Activated naive CD4-positive, alpha-beta T cell treated with Interleukin-2 at 50 U/mL for 16 hours (primary cell): ENCODE results near the gene MFSD12.
"Not testable (repeated sequence)": the region's sequence is repeated elsewhere in the genome, so short reads cannot be mapped to it uniquely, and the experiment has no call there.

ENCODE experiments used
- DNase-seq: peaks from one replicate; pipeline ENCODE4 v3.0.0-alpha.2; 2020

MFSD12 gene

DNA sequence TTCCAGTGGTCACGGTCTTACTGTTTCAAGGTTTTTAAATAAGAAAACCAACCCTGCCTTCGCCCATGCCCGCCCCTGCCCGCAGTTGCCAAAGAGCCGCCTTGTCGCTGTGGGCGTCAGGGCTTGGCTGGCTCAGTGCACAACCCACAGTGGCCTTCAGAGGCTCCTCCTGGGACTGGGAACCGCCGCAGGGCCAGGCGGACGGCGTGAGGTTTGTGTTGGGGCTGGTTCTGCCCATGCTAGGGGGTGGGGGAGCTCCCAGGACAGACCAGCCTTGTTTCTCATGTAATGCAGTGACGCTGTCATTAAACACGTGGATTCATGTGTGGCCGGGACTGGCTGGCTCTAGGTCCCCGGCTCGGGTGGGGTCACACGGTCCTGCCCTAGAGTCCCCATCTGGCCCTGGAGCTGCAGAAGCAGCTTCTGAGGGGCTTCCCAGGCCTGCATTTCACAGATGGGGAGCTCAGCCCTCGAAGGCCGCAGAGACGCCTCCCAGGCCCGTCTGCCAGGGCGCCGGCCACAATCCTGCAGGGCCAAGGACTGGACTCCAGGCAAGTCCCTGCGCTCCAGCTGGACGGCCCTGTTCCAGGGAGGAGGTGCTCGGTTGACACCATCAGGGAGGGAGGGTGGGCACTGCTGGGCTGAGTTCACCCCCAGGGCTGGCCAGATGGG, 20.8 kb downstream of the MFSD12 start:
- no peak for DNase-seq

- DNase-seq = no peak
These were observed 21.4 kb downstream of the MFSD12 start for GRCh38 chr19:3535981-3536380.

DNA sequence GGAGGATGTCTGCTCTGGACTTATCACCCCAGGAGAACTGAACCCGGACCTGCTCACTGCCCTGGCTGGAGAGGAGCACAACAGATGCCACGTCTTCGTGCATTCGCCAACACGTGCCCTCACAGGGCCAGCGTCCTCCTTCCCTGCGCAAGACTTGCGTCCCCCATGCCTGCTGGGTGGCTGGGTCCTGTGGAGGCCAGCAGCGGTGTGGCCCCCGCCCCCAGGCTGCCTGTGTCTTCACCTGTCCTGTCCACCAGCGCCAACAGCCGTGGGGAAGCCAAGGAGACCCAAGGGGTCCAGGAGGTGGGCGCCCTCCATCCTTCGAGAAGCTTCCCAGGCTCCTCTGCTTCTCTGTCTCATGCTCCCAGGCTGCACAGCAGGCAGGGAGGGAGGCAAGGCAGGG, 21.8 kb downstream of the MFSD12 start:
- no peak for DNase-seq

DNA sequence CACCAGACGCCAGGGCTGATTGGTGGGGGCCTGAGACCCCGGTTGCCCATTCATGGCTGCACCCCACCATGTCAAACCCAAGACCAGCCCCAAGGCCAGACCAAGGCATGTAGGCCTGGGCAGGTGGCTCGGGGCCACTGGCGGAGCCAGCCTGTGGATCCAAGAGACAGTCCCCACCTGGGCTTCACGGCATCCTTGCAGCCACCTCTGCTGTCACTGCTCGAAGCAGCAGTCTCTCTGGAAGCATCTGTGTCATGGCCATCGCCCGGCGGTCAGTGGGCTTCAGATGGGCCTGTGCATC, 22.2 kb downstream of the MFSD12 start:
- DNase-seq = no peak

DNA sequence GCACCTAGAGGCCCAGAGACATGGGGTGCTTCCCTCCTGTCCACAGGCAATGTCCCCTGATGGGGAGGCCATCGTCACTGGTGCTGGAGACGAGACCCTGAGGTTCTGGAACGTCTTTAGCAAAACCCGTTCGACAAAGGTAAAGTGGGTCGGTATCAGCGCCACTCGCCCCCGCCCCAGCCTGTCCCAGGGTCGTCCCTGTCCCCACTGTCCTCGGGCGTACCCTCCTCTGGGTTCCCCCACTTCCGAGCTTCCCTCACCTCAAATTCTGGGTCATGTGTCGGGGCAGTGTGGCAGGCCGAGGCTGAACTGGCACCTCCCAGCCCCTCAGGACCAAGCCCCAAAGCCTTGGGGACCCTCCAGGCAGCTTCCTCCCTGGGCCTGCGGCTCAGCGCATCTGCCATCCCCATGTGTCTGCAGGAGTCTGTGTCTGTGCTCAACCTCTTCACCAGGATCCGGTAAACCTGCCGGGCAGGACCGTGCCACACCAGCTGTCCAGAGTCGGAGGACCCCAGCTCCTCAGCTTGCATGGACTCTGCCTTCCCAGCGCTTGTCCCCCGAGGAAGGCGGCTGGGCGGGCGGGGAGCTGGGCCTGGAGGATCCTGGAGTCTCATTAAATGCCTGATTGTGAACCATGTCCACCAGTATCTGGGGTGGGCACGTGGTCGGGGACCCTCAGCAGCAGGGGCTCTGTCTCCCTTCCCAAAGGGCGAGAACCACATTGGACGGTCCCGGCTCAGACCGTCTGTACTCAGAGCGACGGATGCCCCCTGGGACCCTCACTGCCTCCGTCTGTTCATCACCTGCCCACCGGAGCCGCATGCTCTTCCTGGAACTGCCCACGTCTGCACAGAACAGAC, 22.8 kb downstream of the MFSD12 start:
- DNase-seq = no peak

GRCh38 chr19:3533563-3534216, 23.7 kb downstream of the MFSD12 start:
- DNase-seq = no peak

DNA sequence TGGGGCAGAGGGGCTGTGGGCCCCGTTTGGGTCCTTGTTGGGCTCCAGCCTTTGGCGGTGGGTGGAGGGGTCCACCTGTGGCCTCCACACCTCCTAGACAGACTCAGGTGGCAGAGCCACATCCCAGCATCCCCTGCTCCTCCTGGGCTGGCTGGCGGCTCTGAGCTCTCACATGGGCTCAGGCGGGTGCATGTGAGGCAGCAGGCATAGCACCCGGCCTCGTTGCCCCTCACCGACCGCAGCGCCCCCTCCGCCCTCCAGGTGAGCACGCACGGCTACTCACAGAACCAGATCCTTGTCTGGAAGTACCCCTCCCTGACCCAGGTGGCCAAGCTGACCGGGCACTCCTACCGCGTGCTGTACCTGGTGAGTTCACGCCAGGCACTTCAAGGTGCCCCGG, 24.4 kb downstream of the MFSD12 start:
- DNase-seq = no peak

DNA sequence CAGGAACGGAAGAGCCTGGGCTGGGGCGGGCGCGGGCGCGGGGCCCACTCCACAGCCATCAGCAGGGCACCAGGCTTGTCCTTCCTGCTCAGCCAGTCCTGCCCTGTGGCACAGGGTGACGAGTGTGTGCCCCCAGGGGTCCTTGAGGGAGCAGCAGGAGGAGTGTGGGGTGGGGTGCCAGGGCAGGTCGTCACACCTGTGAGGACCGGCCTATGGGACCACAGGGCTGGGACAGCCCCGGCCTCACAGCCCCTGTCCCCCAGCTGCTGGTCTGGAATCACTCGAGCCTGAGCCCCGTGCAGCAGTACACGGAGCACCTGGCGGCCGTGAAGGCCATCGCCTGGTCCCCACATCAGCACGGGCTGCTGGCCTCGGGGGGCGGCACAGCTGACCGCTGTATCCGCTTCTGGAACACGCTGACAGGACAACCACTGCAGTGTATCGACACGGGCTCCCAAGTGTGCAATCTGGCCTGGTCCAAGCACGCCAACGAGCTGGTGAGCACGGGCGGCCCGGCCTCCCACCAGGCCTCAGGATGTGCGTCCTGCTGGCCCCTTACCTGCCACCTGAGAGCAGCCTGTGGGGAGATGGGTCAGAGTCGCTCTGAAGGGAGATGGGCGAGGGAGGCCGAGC, 25.1 kb downstream of the MFSD12 start:
- no peak for DNase-seq

DNA sequence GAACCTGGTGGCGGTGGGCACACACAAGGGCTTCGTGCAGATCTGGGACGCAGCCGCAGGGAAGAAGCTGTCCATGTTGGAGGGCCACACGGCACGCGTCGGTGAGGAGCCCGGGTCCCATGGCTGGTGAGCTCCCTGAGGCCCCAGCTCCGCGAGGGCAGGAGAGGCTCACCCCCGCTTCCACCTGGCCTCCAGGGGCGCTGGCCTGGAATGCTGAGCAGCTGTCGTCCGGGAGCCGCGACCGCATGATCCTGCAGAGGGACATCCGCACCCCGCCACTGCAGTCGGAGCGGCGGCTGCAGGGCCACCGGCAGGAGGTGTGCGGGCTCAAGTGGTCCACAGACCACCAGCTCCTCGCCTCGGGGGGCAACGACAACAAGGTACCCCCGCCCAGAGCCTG, 25.7 kb downstream of the MFSD12 start:
- no peak for DNase-seq

GRCh38 chr19:3530389-3530788, 27.0 kb downstream of the MFSD12 start:
- DNase-seq = no peak

DNA sequence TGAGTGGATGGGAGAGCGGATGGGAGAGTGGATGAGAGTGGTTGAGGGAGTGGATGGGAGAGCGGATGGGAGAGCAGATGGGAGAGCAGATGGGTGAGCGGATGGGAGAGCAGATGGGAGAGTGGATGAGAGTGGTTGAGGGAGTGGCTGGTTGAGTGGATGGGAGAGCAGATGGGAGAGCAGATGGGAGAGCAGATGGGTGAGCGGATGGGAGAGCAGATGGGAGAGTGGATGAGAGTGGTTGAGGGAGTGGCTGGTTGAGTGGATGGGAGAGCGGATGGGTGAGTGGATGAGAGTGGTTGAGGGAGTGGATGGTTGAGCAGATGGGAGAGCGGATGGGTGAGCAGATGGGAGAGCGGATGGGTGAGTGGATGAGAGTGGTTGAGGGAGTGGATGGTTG, 28.1 kb downstream of the MFSD12 start:
- DNase-seq = not testable (repeated sequence)

- DNase-seq = no peak
These were observed 28.7 kb downstream of the MFSD12 start for GRCh38 chr19:3528539-3529211.

GRCh38 chr19:3528080-3528479, 29.3 kb downstream of the MFSD12 start:
- DNase-seq = no peak

GRCh38 chr19:3527238-3527910, 30.0 kb downstream of the MFSD12 start:
- no peak for DNase-seq

DNA sequence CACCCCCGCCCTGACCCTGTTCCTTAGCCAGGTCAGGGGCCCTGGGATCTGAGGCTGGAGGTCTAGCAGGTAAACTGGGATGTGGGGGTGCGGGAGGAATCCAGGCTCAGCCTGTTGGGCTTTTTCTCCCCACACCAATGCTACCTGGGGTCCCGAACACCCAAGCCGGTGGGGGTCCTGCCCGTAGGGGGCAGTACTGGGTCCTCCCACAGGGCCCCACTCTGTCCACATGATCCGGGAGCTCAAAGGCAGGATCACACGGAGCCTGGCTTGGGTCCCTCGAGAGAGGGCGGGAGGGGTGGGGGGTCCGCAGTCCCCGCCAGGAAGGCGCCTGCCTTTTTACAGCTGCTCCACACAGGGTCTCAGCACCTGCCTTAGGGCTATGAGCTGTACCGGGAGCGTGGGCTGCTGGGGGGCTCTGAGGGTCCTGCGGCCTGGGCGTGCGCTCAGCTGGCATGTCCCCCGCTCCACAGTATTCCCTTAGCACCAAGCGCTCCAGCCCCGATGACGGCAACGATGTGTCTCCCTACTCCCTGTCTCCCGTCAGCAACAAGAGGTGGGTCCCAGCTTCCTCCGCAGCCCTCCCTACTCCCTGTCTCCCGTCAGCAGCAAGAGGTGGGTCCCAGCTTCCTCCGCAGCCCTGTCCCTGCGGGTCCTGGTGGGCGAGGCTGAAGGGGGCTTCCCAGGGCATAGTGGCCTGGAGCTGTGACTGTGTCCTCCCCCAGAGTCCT, 30.7 kb downstream of the MFSD12 start:
- no peak for DNase-seq

DNA sequence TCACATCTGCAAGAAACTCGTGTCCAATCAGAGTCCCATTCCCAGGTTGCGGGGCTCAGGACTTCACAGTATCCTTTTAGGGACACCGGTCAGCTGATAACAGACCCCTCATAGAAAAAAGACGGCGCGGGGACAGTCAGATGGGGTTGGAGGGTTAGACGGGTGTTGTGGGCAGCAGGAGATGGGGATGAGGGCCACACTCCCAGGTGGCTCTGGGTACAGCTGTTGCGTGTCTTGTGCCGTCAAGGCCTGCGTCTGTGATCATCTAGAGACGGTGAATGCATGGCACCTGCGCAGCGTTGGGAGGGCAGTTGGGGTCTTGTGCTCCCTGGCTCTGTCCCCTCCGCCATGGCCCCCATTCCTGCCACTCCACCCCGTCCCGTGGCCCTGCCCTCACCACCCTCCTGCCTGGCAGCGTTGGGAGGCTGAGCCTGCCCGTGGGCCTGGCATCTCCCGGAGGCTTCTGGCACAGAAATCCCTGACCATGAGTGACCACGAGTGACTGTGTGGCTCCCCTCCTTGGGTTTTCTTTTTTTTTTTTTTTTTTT, 32.4 kb downstream of the MFSD12 start:
- DNase-seq = no peak

DNA sequence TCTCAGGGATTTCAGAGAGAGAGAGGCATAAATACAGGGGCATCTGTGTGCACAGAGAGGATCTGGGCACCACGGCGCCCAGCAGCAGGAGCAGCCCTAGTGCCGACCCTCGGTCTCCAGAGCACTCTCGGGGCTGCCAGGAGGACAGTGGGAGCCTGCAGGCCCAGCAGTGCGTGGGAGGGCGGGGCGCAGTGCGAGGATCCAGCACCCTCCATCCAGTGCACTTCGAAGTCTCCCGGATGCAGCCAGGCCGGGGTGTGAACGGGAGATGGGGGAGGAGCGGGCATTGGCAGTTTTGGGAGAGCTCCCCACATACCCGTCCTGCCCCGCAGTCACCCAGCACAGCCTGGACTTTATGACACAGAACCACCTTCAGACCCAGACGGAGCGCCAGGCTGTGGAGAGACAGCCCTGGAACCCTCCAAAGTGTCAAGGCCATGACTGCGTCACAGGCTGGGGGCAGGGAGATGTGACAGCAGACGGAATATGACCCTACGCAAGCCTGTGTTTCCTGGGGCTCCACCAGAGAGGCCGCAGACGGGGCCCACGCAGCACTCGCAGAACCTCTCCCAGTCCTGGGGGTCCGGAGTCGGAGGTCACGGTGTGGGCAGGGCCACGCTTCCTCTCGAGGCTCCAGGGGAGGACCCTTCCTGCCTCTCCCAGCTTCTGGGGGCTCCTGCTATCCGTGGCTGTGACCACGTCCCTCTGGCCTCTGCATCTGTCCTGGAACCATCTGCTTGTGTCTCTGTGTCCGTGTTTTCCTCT, 33.1 kb downstream of the MFSD12 start:
- no peak for DNase-seq

- DNase-seq = no peak
These were observed 33.9 kb downstream of the MFSD12 start for GRCh38 chr19:3523361-3524077.

DNA sequence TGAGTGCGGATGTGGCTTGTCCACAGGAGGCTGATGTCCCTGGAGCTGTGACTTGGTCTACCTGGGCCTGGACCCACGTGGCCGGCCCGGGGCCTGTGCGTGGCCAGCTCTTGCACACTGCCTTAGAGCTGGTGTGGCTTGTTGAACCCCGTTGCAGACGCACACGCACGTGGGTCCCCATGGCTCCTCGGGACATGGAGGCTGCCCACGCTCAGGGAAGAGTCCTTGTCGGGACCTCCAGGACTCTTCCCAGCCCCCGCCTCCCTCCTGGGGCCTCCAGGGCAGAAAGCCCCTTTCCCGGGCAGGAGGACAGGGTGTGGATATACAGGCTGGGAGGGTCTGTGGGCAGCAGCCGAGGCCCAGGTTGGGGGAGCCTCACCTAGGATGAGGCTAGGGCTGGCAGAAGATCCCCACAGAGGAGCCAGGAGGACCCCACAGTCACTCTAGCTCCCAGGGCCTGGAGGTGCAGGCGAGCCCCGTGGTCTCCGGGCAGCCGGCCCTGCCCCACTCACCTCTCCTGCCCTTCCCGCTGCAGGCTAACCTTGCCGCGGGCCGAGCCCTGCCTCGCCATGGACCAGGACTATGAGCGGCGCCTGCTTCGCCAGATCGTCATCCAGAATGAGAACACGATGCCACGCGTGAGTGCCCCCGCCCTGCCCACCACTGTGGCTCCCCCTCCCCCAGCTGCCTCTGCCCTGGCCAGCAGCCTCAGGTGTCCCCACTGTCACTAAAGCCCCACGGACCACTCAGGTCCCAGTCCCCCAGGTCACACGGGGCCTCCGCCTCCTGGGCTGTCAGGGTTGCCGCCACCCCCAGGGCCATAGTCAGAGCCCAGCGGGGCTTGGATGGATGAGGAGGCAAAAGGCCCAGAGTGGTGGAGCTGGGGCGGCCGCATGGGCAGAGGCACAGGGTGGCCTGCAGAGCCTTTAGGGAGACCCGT, 34.7 kb downstream of the MFSD12 start:
- DNase-seq = no peak
